Left renal pelvis (tissue), 4 donors: ENCODE results near the gene SIPA1L3. TPM values are rescaled to one million over a fixed set of nuclear protein-coding genes. Genes with fewer than 3 reads are reported as not detected.
"Not testable (repeated sequence)": the region's sequence is repeated elsewhere in the genome, so short reads cannot be mapped to it uniquely, and the experiment has no call there.

Experiments
- DNase-seq, 4 donors: peaks; one replicate each; pipeline ENCODE4 v3.0.0-alpha.2; 2013; ENCODE audit warnings: low read depth in 4 of 4, low spot score in 3 of 4
- polyA plus RNA-seq, 4 donors: library from polyadenylated mRNA; unstranded; fragments of 120-200 nt; gene quantifications; one replicate each; pipeline ENCODE4 v1.2.1, GENCODE V29; 2013; ENCODE audit not compliant: insufficient read length in 4 of 4

The SIPA1L3 gene
- 10 to 100 TPM; 12.7 to 24.7 (median 21.9) TPM for polyA plus RNA-seq

DNA sequence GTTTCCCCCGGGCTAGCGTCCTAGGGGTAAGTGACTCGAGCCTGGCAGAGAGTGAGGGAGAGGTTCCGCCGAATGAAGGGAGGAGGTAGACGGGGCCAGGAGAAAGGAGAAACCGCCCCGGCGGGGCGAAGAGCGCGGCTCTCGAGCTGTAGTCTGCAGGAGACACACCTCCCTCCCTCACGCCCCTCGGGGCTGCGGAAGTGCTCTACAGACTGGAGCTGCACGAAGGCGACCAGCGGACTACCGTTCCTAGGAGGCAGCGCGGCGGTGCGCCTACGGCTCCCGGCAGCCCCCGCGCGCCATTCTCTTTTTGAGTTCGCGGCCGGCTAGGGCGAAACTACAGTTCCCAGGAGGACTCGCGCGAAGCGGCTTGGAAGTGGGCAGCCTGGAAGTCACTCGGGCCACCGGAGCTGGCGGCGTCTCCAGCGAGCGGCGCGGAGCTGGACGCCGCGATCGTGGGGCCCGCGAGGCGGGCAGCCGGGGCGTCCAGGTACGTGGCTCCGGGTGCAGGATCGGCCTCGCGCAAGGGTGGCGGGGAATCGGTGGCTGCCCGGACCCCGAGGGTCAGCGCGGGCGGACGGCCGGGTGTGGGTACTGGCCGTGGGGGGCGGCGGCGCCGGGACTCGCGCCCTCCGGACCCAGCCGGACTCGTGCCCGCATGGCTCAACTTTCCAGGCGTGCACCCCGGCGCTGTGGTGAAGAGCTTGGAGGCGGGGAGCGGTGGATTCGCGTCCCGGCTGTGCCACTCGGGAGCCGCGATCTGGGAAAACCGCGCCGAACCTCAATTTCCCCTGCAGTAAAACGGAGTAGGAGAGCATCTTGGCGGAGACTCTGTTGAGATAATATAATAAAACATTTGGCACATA lies at the start of gene SIPA1L3:
TSS of gene SIPA1L3 (plus strand) at position 340 of the 866 bp plus-strand sequence. CDS start 174,358 bp downstream, outside the sequence.
- peak; percentile 89 to 94 (median 92) for DNase-seq

GRCh38 chr19:37864501-37864900 lies 42.5 kb upstream of the SIPA1L3 start:
- DNase-seq = no peak

- DNase-seq = not testable (repeated sequence)
Observed at GRCh38 chr19:37865930-37866329, 41.1 kb upstream of the SIPA1L3 start.

DNA sequence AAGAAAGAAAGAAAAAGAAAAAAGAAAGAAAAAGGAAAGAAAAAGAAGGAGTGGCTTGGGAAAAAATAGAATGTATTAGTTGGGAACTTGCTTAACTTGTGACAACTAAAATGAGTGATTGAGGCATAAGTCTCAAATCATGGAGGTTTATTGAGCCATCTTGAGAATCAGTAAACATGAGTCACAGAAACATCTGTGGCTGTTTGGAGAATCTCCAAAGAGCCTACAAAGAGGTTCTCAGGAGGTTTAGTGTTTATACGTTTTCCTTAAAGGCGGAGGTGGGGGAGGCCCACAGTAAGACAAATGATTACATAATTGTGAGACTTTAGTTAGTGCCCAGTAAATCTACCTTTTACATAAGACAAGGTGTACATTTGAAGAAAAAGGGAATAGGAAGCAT lies 39.2 kb upstream of the SIPA1L3 start:
- no peak for DNase-seq

DNA sequence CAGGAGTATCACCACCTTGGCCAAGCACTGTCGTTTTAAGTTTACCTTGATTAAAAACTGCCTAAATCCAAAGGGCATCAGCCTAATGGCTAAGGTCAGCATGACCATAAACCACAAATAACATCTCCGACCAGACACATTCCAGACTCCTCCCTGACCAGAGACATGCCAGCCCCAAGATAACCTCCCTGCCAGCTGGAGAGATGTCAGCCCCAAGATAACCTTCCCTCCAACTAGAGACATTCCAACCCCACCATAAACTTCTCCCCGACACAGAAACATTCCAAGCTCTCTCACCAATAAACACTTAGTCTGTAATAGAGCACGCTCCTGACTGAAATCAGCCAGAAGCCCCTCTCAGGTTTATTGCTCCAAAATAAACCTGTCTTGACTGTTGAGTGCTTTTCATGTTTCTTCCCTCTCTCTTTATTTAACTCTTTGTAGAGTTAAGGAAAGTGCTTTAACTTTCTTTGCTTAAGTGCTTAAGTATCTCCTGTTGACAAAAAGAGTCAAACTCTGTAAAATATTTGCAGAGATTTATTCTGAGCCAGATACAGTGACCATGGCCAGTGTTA lies 37.2 kb upstream of the SIPA1L3 start:
- DNase-seq = no peak

GRCh38 chr19:37872383-37872782 lies 34.6 kb upstream of the SIPA1L3 start:
- no peak for DNase-seq

- peak in 2 of 4 donors; percentile 34 to 62 for DNase-seq
Observed at GRCh38 chr19:37874784-37875183, 32.2 kb upstream of the SIPA1L3 start.

DNA sequence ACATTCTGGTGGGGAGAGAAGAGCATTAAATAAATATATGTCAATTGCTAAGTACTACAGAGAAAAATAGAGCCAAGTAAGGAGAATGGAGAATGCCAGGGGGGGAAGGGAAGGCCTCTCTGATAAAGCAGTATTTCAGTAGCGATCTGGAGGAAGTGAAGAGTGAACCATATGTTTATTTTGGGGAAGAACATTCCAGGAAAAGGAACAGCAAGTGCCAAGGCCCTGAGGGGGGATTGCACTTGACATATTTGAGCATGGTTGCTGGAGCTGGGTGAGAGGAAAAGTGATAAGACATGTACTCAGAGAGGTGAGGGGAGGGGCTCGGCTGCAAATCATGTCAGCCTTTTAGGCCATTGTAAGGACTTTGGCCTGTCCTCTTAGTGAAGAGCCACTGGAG lies 31.0 kb upstream of the SIPA1L3 start:
- no peak for DNase-seq

- DNase-seq = no peak
Observed at GRCh38 chr19:37877147-37877546, 29.9 kb upstream of the SIPA1L3 start.

DNA sequence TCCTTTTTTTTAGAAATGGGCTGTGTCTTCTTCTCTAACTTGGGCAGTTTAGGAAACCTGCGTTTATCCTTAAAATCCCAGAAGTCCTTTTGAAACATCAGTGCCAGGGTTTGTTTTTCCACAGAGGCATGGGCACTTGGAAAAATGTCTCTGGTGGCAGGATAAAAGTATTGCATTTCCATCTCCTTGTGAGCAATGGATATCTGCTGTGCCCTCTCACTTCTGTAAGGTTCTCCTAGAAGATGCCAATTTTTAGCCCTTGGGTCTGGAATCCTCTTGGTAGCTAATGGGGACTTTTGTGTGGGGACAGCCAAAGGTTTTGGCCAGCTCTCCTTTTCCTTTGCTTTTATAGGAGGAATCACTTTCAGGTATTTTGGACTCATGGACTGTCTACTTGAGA lies 21.6 kb upstream of the SIPA1L3 start:
- DNase-seq = no peak

DNA sequence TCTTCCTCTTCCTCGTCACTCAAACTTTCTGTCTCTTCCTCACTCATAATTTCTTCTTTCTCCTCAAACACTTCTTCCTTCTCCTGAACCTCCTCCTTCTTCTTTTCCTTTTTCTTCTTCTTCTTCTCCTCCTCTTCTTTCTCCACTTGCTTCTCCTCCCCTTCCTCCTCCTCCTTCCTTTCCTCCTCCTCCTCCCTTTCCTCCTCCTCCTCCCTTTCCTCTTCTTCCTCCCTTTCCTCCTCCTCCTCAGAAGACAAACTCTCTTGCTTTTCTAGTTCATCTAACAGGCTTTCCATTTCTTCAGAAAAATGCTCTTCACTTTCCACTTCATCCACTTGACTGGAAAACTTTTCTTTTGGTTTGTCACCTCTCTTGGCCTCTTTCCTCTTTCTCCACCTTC lies 20.4 kb upstream of the SIPA1L3 start:
- DNase-seq = no peak

DNA sequence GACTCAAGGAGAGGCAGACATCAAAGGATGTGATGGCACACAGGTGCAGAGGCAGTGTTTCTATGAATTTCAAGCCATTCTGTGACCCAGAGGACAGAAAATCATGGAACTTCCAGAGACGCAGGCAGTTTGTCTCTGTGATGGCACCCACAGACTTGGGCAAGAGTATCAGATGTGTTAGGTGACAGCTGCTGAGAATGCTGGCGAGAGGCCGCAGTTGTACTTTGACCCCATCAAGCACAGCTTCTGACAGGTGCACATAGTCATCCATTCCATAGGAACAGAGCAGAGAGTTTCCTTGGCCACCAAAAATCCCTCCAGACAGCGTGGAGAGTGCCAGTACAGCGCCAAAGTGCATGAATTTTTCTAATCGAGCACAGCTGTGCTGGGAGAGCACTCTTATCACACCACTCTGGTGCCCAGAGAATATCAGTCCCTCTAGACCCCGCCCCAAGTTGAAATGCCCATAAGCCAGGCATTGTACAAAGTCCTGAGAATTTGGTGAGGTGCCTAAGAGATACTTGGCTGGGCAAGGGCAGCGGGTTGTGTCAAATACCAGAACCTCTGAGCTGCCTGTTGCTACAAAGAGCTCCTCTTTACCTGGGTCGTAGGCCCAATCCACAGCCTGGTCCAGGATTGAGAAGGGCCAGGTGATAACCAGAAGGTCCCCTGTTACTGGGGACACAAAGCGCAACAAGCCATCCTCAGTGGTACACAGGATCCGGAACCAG lies 13.0 kb upstream of the SIPA1L3 start:
- DNase-seq = no peak

GRCh38 chr19:37896180-37896579 lies 10.8 kb upstream of the SIPA1L3 start:
- no peak for DNase-seq

DNA sequence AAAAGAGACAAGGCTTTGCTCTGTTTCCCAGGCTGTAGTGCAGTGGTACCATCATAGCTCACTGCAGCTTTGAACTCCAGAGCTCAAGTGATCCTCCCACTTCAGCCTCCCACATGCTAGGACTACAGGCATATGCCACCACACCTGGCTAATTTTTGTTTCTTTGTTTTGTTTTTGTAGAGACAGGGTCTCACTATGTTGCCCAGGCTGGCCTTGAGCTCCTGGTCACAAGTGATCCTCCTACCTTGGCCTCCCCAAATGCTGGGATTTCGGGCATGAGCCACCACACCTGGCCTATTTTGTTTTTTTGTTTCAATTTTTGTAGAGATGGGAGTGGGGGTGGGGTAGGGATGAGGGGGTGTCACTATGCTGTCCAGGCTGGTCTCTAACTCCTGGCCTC lies 7.6 kb upstream of the SIPA1L3 start:
- no peak for DNase-seq

DNA sequence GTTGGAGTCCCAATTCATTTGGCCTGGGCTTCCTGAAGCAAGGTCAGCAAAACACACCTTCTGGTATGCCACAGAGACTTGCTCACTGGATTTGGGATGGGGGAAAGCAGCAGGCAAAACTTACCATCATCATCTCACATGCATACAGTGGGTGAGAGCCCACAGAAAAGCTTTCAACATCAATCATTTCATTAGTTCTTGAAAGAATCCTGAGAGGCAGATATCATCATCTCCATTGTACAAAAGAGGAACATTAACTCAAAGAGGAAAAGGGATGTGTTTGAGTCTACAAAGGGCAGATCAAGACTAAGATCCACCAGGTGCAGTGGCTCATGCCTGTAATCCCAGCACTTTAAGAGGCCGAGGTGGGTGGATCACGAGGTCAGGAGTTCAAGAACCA lies 7.0 kb upstream of the SIPA1L3 start:
- no peak for DNase-seq

- DNase-seq = peak in 2 of 4 donors; percentile 66 to 70
Observed at GRCh38 chr19:37902668-37903067, 4.3 kb upstream of the SIPA1L3 start.

DNA sequence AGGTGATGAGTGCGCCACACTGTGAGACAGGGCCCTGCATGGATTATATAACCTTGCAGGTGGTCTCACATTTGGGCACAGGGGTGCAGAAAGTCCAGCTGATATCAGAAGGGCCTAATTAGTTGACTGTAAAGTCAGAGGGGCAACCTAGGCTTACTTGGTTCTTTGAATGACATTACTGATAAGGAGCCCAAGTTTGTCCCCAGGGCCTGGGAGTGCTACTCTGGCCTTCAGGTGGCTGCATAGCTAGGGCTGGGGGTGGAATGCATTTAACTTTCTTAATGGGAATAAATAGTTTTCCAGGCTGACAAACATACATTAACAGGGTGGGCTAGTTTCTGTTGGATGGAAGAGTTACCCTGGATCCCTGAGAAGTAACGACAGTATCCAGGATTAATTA lies 3.9 kb upstream of the SIPA1L3 start:
- no peak for DNase-seq

DNA sequence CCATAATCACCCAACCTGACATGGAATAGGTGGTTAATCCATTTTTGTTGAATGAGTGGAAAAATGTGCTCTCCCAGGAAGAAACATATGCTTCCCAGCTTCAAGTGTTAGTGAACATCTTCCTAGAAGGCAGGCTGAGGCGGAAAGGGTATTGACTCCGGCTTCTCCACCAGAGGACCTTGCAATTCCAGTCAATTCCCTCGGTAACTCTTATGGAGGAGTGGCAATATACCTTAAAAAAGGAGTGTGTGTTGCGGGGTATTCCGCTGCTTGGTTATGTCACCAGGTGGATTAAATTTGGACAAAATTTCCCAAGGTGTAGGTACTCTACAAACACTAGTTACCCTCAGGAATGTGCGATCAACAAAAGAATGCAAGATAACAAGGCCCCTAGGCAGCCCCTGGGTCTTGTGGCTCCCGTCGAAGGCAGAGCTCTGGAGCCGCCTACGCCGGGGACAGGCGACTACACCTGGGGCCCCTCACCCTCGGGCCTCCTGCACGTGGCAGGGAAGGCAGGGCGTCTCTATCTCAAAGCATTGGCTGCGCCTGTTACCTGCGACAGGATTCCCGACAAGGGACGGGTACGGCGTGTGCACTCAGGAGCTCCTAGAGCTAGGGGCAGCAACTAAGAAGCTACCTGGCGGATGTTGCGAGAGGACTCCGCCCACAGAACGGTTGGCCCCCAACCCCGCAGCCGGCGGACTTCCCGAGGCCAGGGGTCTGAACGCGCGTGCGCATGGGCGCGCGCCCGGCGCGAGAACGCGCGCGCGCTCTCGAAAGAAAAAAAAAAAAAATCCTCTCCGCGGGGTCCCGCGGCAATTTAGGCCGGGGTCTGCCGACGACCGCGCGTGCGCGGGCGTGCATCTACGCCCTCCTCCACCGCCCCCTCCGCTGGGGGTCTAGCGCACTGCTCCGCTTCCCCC lies 801 bp upstream of the SIPA1L3 start, which contains the start of gene WDR87:
TSS of gene WDR87 (minus strand) at position 649 of the 923 bp plus-strand sequence. CDS start 8,355 bp downstream, outside the sequence.
- DNase-seq = peak in 3 of 4 donors; percentile 68 to 71 (median 70)

GRCh38 chr19:37907735-37908455 lies 887 bp downstream of the SIPA1L3 start:
- DNase-seq = no peak
